ENCODE measurements around the gene BLCAP. TPM values are rescaled to one million over a fixed set of nuclear protein-coding genes. Genes with fewer than 3 reads are reported as not detected.

Gene BLCAP
- total and polyA plus RNA-seq, 4 experiments from 2014 or later = 63.7 to 97.4 (median 84.6) TPM

DNA sequence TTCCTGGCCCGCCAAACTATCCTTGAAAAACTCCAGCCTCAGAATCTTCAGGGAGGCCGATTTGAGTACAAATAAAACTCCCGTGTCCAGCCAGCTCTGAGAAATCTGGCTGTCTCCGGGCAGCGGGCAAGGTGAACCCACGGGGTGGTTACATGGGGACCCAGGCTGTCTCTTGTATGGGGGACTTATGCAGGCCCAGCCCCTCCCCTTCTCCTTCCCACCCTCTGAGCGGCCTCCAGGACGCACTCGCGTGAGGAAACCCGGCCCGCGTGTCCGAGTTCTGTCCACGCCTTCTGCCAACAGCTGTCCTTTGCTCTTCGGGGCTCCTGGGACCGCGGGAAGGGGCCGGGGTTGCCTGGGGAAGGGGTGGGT, 36.3 kb upstream of the BLCAP start:
- Histone ChIP-seq H3K27me3 (ENCODE audit: insufficient read depth, low read length) (peaks cover 16% of the 10 kb centered on the region), H3K27ac (ENCODE audit: low read depth, low read length) (no peak overlapping the region), H3K9me3 (ENCODE audit: control insufficient read depth in 1 of 2, low read length in 2 of 2) (no peaks in the 10 kb centered on the region), H3K36me3 (ENCODE audit: insufficient read depth, low read length) (no peaks in the 10 kb centered on the region), H3K4me3 (ENCODE audit: low read length in 2 of 2) (no peak overlapping the region), H3K4me1 (ENCODE audit: insufficient read depth, low read length) (no peaks in the 10 kb centered on the region)
- H3K9me3 Mint-ChIP-seq = no peaks in the 10 kb centered on the region
- H3K27me3 Mint-ChIP-seq = peaks cover 28 to 36% of the 10 kb centered on the region in 2 donors
- intact Hi-C loops (cut with micrococcal nuclease) = loop anchor here (5.0 kb wide), 1 partner anchor 428 kb away; no protein-coding TSS in a partner anchor
- peak overlapping the region in 1 of 8 donors; percentile 13 for H3K4me3 Mint-ChIP-seq
- ChIA-PET POLR2A (ENCODE audit: partially characterized antibody) (no interaction called here), CTCF (ENCODE audit: partially characterized antibody) (interaction anchor here (0.8 to 3.7 kb wide), 6 partner anchors 9 to 657 kb away, joined by 3 to 20 read pairs (median 6); no protein-coding TSS in a partner anchor)
- no peaks in the 10 kb centered on the region for H3K4me1 Mint-ChIP-seq
- H3K36me3 Mint-ChIP-seq = no peaks in the 10 kb centered on the region
- no peak overlapping the region for H3K27ac Mint-ChIP-seq
- DNase-seq = no peak

DNA sequence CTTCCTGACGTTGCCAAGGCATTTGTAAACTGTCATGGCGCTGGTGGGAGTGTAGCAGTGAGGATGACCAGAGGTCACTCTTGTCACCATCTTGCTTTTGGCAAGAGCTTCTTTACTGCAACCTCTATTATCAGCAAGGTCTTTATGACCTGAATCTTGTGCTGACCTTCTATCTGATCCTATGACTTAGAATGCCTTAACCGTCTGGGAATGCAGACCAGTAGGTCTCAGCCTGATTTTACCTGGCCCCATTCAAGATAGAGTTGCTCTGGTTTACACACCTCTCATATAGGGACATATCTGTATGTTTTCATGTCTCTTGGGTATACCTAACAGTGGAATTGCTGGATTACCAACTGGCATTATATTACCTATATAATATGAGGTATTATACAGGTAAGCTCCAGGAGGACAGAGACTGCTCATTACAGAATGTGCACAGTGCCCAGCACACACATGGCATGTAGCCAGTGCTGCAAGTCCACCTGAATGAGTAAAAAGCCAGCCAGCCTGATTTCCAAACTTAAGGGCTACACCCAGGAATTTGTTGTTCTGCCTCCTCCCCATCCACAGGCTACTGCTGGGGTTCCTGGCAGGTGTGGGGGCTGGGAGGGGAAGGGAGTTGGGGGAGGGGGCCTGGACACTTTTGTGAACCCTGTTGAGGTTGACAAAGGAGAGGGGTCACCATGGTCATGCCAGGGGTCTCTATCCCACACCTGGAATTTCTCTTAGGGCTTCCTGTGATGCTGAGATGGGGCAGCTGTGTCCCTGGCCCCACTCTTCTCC, 35.2 kb upstream of the BLCAP start:
- H3K4me3 ChIP-seq (ENCODE audit: low read length in 2 of 2) = no peak overlapping the region
- CTCF ChIA-PET (ENCODE audit: partially characterized antibody) = interaction anchor here (3.7 kb wide), 1 partner anchor 658 kb away, joined by 20 read pairs; no protein-coding TSS in a partner anchor
- H3K4me3 Mint-ChIP-seq = no peak overlapping the region
- no peaks in the 10 kb centered on the region for H3K36me3 ChIP-seq (ENCODE audit: insufficient read depth, low read length)
- peaks cover 16% of the 10 kb centered on the region for H3K27me3 ChIP-seq (ENCODE audit: insufficient read depth, low read length)
- H3K27ac ChIP-seq (ENCODE audit: low read depth, low read length) = no peak overlapping the region
- POLR2A ChIA-PET (ENCODE audit: partially characterized antibody) = no interaction called here
- H3K9me3 Mint-ChIP-seq = no peaks in the 10 kb centered on the region
- intact Hi-C loops (cut with micrococcal nuclease) = loop anchor here (5.0 kb wide), 1 partner anchor 429 kb away; no protein-coding TSS in a partner anchor
- H3K4me1 ChIP-seq (ENCODE audit: insufficient read depth, low read length) = no peaks in the 10 kb centered on the region
- no peaks in the 10 kb centered on the region for H3K4me1 Mint-ChIP-seq
- H3K27me3 Mint-ChIP-seq = peaks cover 25 to 31% of the 10 kb centered on the region in 2 donors
- no peak for DNase-seq
- H3K36me3 Mint-ChIP-seq = no peaks in the 10 kb centered on the region
- H3K27ac Mint-ChIP-seq = no peak overlapping the region
- H3K9me3 ChIP-seq (ENCODE audit: control insufficient read depth in 1 of 2, low read length in 2 of 2) = no peaks in the 10 kb centered on the region

DNA sequence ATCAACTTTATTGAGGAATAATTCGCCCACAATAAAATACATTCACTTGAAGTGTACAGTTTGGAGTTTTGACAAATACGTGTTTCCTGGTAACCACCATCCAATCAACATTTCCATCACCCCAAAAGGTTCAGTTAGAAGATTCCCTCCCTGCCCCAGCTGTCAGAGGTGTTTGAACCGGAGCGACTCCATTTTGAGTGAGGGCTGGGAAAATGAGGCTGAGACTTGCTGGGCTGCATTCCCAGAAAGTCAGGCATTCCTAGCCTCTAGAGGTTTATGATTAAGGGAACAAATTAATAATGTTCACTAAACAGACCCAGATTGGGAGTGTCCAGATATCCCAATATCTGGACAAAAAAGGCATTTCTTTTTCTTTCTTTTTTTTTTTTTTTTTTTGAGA, 33.0 kb upstream of the BLCAP start:
- no peaks in the 10 kb centered on the region for H3K4me1 Mint-ChIP-seq
- H3K27ac Mint-ChIP-seq = no peak overlapping the region
- peaks cover 27 to 37% of the 10 kb centered on the region in 2 donors for H3K27me3 Mint-ChIP-seq
- Histone ChIP-seq H3K4me3 (ENCODE audit: low read length in 2 of 2) (no peak overlapping the region), H3K27ac (ENCODE audit: low read depth, low read length) (no peak overlapping the region), H3K36me3 (ENCODE audit: insufficient read depth, low read length) (no peaks in the 10 kb centered on the region), H3K27me3 (ENCODE audit: insufficient read depth, low read length) (peaks cover 16% of the 10 kb centered on the region), H3K9me3 (ENCODE audit: control insufficient read depth in 1 of 2, low read length in 2 of 2) (no peaks in the 10 kb centered on the region), H3K4me1 (ENCODE audit: insufficient read depth, low read length) (no peaks in the 10 kb centered on the region)
- no peaks in the 10 kb centered on the region for H3K9me3 Mint-ChIP-seq
- ChIA-PET POLR2A (ENCODE audit: partially characterized antibody) (no interaction called here), CTCF (ENCODE audit: partially characterized antibody) (no interaction called here)
- no peaks in the 10 kb centered on the region for H3K36me3 Mint-ChIP-seq
- intact Hi-C loops (cut with micrococcal nuclease) = loop anchor here (5.0 kb wide), 1 partner anchor 432 kb away; no protein-coding TSS in a partner anchor
- H3K4me3 Mint-ChIP-seq = no peak overlapping the region
- DNase-seq = no peak

DNA sequence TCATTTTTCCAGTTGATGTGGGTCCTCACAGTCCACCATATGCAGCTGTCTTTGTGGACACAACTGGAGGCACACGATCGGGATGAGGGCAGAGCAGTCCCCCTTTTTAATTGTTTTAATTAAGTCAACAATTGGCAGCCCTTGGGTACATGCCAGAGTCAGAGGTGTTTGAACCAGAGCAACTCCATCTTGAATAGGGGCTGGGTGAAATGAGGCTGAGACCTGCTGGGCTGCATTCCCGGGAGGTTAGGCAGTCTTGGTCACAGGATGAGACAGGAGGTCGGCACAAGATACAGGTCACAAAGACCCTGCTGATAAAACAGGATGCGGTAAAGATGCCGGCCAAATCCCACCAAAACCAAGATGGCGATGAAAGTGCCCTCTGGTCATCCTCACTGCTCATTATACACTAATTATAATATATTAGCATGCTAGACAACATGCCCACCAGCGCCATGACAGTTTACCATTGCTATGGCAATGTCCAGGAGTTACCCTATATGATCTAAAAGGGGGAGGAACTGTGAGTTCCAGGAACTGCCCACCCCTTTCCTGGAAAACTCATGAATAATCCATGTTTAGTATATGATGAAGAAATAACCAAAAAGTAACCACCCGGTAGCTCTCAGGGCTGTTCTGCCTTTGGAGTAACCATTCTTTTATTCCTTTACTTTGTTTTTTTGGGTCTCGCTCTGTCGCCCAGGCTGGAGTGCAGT, 31.8 kb upstream of the BLCAP start:
- H3K27me3 Mint-ChIP-seq = peaks cover 22 to 29% of the 10 kb centered on the region in 2 donors
- no peak overlapping the region for H3K27ac ChIP-seq (ENCODE audit: low read depth, low read length)
- no peaks in the 10 kb centered on the region for H3K4me1 Mint-ChIP-seq
- no peaks in the 10 kb centered on the region for H3K4me1 ChIP-seq (ENCODE audit: insufficient read depth, low read length)
- no peak overlapping the region for H3K27ac Mint-ChIP-seq
- POLR2A ChIA-PET (ENCODE audit: partially characterized antibody) = no interaction called here
- intact Hi-C loops (cut with micrococcal nuclease) = loop anchor here (5.0 kb wide), 1 partner anchor 433 kb away; no protein-coding TSS in a partner anchor
- no peaks in the 10 kb centered on the region for H3K36me3 Mint-ChIP-seq
- no peaks in the 10 kb centered on the region for H3K36me3 ChIP-seq (ENCODE audit: insufficient read depth, low read length)
- no peak overlapping the region for H3K4me3 ChIP-seq (ENCODE audit: low read length in 2 of 2)
- no peak overlapping the region for H3K4me3 Mint-ChIP-seq
- H3K27me3 ChIP-seq (ENCODE audit: insufficient read depth, low read length) = peaks cover 10% of the 10 kb centered on the region
- CTCF ChIA-PET (ENCODE audit: partially characterized antibody) = no interaction called here
- H3K9me3 Mint-ChIP-seq = no peaks in the 10 kb centered on the region
- no peaks in the 10 kb centered on the region for H3K9me3 ChIP-seq (ENCODE audit: control insufficient read depth in 1 of 2, low read length in 2 of 2)
- no peak for DNase-seq

DNA sequence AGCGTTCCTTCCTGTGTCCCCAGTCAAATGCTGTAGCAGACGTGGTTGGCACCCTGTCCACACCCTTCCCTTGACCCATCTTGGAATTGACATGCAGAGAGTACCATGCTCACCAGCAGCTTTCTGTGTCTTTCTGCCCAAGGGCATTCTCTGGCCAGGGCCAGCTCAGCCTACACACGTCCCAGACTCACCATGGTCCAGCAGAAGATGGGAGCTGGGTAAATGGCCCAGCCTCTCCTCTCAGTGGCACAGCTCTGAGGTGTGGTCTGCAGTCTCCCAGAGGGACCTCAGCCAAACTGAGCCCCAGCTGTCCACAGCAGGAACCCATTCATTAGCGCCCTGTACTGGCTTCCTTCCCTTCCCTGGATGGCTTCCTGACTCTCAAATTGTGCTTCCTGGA, 31.1 kb upstream of the BLCAP start:
- peaks cover 23 to 27% of the 10 kb centered on the region in 2 donors for H3K27me3 Mint-ChIP-seq
- CTCF ChIA-PET (ENCODE audit: partially characterized antibody) = no interaction called here
- H3K4me3 ChIP-seq (ENCODE audit: low read length in 2 of 2) = no peak overlapping the region
- H3K4me1 ChIP-seq (ENCODE audit: insufficient read depth, low read length) = no peaks in the 10 kb centered on the region
- H3K4me1 Mint-ChIP-seq = no peaks in the 10 kb centered on the region
- H3K9me3 Mint-ChIP-seq = no peaks in the 10 kb centered on the region
- H3K36me3 Mint-ChIP-seq = no peaks in the 10 kb centered on the region
- DNase-seq = no peak
- H3K9me3 ChIP-seq (ENCODE audit: control insufficient read depth in 1 of 2, low read length in 2 of 2) = no peaks in the 10 kb centered on the region
- H3K27me3 ChIP-seq (ENCODE audit: insufficient read depth, low read length) = peaks cover 4% of the 10 kb centered on the region
- no peak overlapping the region for H3K27ac ChIP-seq (ENCODE audit: low read depth, low read length)
- H3K4me3 Mint-ChIP-seq = no peak overlapping the region
- intact Hi-C loops (cut with micrococcal nuclease) = no loop called here
- POLR2A ChIA-PET (ENCODE audit: partially characterized antibody) = no interaction called here
- H3K36me3 ChIP-seq (ENCODE audit: insufficient read depth, low read length) = no peaks in the 10 kb centered on the region
- no peak overlapping the region for H3K27ac Mint-ChIP-seq

DNA sequence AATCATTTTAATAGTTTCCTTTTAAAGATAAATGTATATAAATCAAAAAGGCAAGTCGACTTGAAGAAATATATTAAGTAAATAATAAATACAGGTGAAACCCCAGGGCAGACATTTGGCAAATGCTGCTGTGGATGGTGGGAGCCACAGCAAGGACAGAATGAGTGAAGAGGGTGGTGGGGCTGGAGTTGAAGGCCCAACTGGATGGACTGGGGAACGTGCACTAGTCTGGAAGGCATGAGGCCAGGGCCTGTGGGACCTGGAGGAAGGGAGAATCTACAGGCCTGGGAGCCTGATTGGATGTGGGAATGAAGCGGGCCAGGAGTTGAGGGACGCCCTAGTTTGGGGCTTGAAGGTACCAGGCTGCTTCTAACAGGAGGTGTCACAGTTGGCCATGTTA, 30.6 kb upstream of the BLCAP start:
- no peaks in the 10 kb centered on the region for H3K4me1 Mint-ChIP-seq
- Histone ChIP-seq H3K27ac (ENCODE audit: low read depth, low read length) (no peak overlapping the region), H3K4me1 (ENCODE audit: insufficient read depth, low read length) (no peaks in the 10 kb centered on the region), H3K9me3 (ENCODE audit: control insufficient read depth in 1 of 2, low read length in 2 of 2) (no peaks in the 10 kb centered on the region), H3K4me3 (ENCODE audit: low read length in 2 of 2) (no peak overlapping the region), H3K27me3 (ENCODE audit: insufficient read depth, low read length) (no peaks in the 10 kb centered on the region), H3K36me3 (ENCODE audit: insufficient read depth, low read length) (no peaks in the 10 kb centered on the region)
- ChIA-PET CTCF (ENCODE audit: partially characterized antibody) (no interaction called here), POLR2A (ENCODE audit: partially characterized antibody) (no interaction called here)
- no peak overlapping the region for H3K27ac Mint-ChIP-seq
- H3K27me3 Mint-ChIP-seq = peaks cover 18 to 22% of the 10 kb centered on the region in 2 donors
- no peak overlapping the region for H3K4me3 Mint-ChIP-seq
- no peaks in the 10 kb centered on the region for H3K9me3 Mint-ChIP-seq
- DNase-seq = no peak
- H3K36me3 Mint-ChIP-seq = no peaks in the 10 kb centered on the region
- intact Hi-C loops (cut with micrococcal nuclease) = no loop called here

DNA sequence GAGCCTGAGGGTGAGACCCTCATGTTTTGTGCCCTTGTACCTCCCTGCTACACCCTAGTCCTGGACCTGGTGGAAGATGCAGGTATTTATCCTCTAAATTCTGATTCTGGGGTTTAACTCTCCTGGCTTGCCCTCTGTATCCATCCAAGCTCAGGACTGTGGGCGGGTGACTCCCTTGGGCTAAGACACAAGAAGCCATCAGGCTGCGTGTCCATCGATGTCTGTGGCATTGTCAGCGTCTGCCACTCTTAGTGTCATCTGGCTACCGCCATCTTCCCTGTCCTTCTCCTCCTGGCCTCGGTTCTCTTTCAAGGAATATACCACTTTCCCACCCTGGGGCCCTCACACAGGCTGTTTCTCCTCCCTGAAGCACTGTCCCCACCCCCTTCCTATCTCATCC, 28.9 kb upstream of the BLCAP start:
- Mint-ChIP-seq H3K9me3 (no peaks in the 10 kb centered on the region), H3K36me3 (no peaks in the 10 kb centered on the region), H3K27ac (peak overlapping the region in 1 of 7 donors; percentile 24), H3K4me3 (no peak overlapping the region), H3K4me1 (no peaks in the 10 kb centered on the region), H3K27me3 (peaks cover 10 to 18% of the 10 kb centered on the region in 2 donors)
- H3K27me3 ChIP-seq (ENCODE audit: insufficient read depth, low read length) = no peaks in the 10 kb centered on the region
- no peaks in the 10 kb centered on the region for H3K9me3 ChIP-seq (ENCODE audit: control insufficient read depth in 1 of 2, low read length in 2 of 2)
- intact Hi-C loops (cut with micrococcal nuclease) = no loop called here
- no peaks in the 10 kb centered on the region for H3K36me3 ChIP-seq (ENCODE audit: insufficient read depth, low read length)
- no peak overlapping the region for H3K27ac ChIP-seq (ENCODE audit: low read depth, low read length)
- no peak for DNase-seq
- H3K4me1 ChIP-seq (ENCODE audit: insufficient read depth, low read length) = no peaks in the 10 kb centered on the region
- POLR2A ChIA-PET (ENCODE audit: partially characterized antibody) = no interaction called here
- CTCF ChIA-PET (ENCODE audit: partially characterized antibody) = no interaction called here
- no peak overlapping the region for H3K4me3 ChIP-seq (ENCODE audit: low read length in 2 of 2)
